Osteocyte (in vitro differentiated cells): Measurements from ENCODE around the gene ARL5C. TPM values are rescaled to one million over a fixed set of nuclear protein-coding genes. Genes with fewer than 3 reads are reported as not detected.
A peak's percentile ranks its signal among the peaks of the same experiment; 100 is the strongest.

ENCODE experiments used
- DNase-seq: peaks from one replicate; pipeline ENCODE4 v3.0.0; 2021; ENCODE audit warnings: mixed read lengths; ENCODE audit not compliant: unreplicated experiment; ENCODE audit errors: extremely low spot score
- H3K27ac Mint-ChIP-seq: one replicate; pipeline ENCODE4 v1.8.0; 2021; ENCODE audit warnings: mild to moderate bottlenecking, mixed read lengths; ENCODE audit not compliant: unreplicated experiment
- H3K27me3 Mint-ChIP-seq: one replicate; pipeline ENCODE4 v1.8.0; 2021; ENCODE audit warnings: mixed read lengths; ENCODE audit not compliant: unreplicated experiment
- H3K36me3 Mint-ChIP-seq: one replicate; pipeline ENCODE4 v1.8.0; 2021; ENCODE audit warnings: mixed read lengths; ENCODE audit not compliant: unreplicated experiment
- H3K4me1 Mint-ChIP-seq: one replicate; pipeline ENCODE4 v1.8.0; 2021; ENCODE audit warnings: mixed read lengths; ENCODE audit not compliant: unreplicated experiment
- H3K4me3 Mint-ChIP-seq: one replicate; pipeline ENCODE4 v1.8.0; 2021; ENCODE audit warnings: mild to moderate bottlenecking, moderate library complexity, mixed read lengths; ENCODE audit not compliant: unreplicated experiment
- H3K9me3 Mint-ChIP-seq: one replicate; pipeline ENCODE4 v1.8.0; 2021; ENCODE audit warnings: mixed read lengths; ENCODE audit not compliant: unreplicated experiment
- total RNA-seq: library from RNA; stranded (reverse); gene quantifications from 2 replicates; pipeline ENCODE4 v1.2.1, GENCODE V29; 2021
- TF ChIP-seq, protein P1 (sequence below): fragments of 200-600 bp; sonication (generic); IDR thresholded peaks from 2 replicates; pipeline ENCODE4 v1.5.0; 2021; ENCODE audit warnings: antibody characterized with exemption, mild to moderate bottlenecking, moderate library complexity

ARL5C gene
- total RNA-seq, 1 donor from 2014 or later: not detected

GRCh38 chr17:39200957-39201510, 35.1 kb upstream of the ARL5C start:
- H3K36me3 Mint-ChIP-seq: peaks cover 28% of the 10 kb centered on the region
- H3K9me3 Mint-ChIP-seq: no peaks in the 10 kb centered on the region
- H3K4me1 Mint-ChIP-seq: peaks cover 40% of the 10 kb centered on the region
- H3K27me3 Mint-ChIP-seq: no peaks in the 10 kb centered on the region
- peak overlapping the region; percentile 99 for H3K27ac Mint-ChIP-seq
- no peak for DNase-seq
- peak overlapping the region; percentile 96 for H3K4me3 Mint-ChIP-seq
- TF ChIP-seq, protein P1, sequence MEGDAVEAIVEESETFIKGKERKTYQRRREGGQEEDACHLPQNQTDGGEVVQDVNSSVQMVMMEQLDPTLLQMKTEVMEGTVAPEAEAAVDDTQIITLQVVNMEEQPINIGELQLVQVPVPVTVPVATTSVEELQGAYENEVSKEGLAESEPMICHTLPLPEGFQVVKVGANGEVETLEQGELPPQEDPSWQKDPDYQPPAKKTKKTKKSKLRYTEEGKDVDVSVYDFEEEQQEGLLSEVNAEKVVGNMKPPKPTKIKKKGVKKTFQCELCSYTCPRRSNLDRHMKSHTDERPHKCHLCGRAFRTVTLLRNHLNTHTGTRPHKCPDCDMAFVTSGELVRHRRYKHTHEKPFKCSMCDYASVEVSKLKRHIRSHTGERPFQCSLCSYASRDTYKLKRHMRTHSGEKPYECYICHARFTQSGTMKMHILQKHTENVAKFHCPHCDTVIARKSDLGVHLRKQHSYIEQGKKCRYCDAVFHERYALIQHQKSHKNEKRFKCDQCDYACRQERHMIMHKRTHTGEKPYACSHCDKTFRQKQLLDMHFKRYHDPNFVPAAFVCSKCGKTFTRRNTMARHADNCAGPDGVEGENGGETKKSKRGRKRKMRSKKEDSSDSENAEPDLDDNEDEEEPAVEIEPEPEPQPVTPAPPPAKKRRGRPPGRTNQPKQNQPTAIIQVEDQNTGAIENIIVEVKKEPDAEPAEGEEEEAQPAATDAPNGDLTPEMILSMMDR: no peak

GRCh38 chr17:39200070-39200879, 34.3 kb upstream of the ARL5C start, which contains the start of gene RPL19:
Gene RPL19 (plus strand): TSS chr17:39200283. CDS start chr17:39200345, 62 bp downstream.
- TF ChIP-seq, protein P1: no peak
- peaks cover 28% of the 10 kb centered on the region for H3K36me3 Mint-ChIP-seq
- peak within 1 kb of the TSS; percentile 99 for H3K27ac Mint-ChIP-seq
- no peaks in the 10 kb centered on the region for H3K9me3 Mint-ChIP-seq
- peak; percentile 91 for DNase-seq
- H3K27me3 Mint-ChIP-seq: no peaks in the 10 kb centered on the region
- H3K4me3 Mint-ChIP-seq: peak within 1 kb of the TSS; percentile 96
- H3K4me1 Mint-ChIP-seq: peaks cover 44% of the 10 kb centered on the region

DNA sequence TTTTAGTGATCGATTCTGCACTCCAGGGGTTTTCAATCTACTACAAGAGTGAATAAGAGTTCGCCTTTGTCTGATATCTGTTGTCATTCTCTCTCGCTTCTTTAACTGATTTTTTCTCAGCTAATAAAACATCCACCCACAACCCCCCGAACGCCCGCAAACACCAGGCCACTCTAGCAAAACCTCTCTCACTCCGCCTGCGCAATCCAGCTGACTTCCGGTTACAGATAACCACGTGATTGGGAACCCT, 33.8 kb upstream of the ARL5C start:
- Mint-ChIP-seq H3K36me3 (peaks cover 26% of the 10 kb centered on the region), H3K27me3 (no peaks in the 10 kb centered on the region), H3K27ac (peak overlapping the region; percentile 99), H3K9me3 (no peaks in the 10 kb centered on the region), H3K4me3 (peak overlapping the region; percentile 96), H3K4me1 (peaks cover 48% of the 10 kb centered on the region)
- peak; percentile 92 for DNase-seq
- TF ChIP-seq, protein P1: no peak

GRCh38 chr17:39198186-39198566, 32.2 kb upstream of the ARL5C start:
- Mint-ChIP-seq H3K9me3 (no peaks in the 10 kb centered on the region), H3K27me3 (no peaks in the 10 kb centered on the region), H3K4me1 (peaks cover 51% of the 10 kb centered on the region), H3K27ac (peak overlapping the region; percentile 99), H3K36me3 (peaks cover 17% of the 10 kb centered on the region), H3K4me3 (peak overlapping the region; percentile 76)
- TF ChIP-seq, protein P1: no peak
- DNase-seq: no peak

DNA sequence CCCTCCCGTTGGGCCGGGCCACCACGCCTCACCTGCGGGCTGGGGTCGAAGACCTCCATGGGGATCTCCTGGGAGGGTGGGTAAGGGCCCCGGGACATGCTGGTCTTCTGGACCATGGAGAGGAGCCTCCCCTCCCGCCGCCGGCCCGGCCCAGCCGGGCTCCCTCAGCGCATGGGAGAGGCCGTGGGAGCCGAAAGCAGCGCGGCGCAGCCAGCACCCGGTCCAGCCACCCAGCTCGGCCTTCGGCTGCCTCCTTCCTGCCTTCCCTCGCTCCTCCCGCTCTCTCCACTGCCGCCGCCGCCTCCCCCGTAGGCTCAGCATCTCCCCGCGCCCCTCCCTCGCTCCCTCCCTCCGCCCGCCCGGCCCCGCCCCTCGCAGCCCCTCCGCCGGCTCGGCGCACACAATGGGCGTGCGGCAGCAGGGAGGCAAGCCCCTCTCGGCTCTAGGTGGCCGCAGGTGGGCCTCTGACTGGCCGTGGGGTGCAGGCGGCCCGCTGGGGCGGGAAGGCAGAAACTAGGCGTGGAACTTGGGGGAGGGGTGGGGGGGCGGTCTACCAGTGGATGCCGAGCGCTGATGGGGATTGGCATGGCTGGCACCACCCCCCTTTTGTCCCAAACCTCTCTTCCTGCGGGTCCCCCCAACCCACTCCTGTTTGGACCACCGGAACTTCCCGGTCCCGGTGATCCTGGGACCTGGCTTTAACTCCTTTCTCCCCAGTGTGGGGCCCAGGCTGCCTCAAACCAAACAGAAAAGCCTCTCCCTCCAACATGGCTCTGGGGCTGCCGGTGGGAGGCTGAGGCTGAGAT, 31.6 kb upstream of the ARL5C start, which contains the start of gene CACNB1:
Gene CACNB1, minus strand, starts transcription at position 290 of the 806 bp plus-strand sequence. Its CDS starts 174 bp downstream, at position 116.
- Mint-ChIP-seq H3K36me3 (peaks cover 19% of the 10 kb centered on the region), H3K9me3 (no peaks in the 10 kb centered on the region), H3K4me3 (peak within 1 kb of the TSS; percentile 76), H3K27me3 (no peaks in the 10 kb centered on the region), H3K27ac (peak within 1 kb of the TSS; percentile 99), H3K4me1 (peaks cover 47% of the 10 kb centered on the region)
- peak; percentile 92 for DNase-seq
- TF ChIP-seq, protein P1: no peak
